ENCODE data around the gene UMPS. TPM values are rescaled to one million over a fixed set of nuclear protein-coding genes. Genes with fewer than 3 reads are reported as not detected.
"Not testable (repeated sequence)": the region's sequence is repeated elsewhere in the genome, so short reads cannot be mapped to it uniquely, and the experiment has no call there.

The UMPS gene
- total RNA-seq, 2 experiments from 2014 or later, result 33.4 to 38.0 TPM

DNA sequence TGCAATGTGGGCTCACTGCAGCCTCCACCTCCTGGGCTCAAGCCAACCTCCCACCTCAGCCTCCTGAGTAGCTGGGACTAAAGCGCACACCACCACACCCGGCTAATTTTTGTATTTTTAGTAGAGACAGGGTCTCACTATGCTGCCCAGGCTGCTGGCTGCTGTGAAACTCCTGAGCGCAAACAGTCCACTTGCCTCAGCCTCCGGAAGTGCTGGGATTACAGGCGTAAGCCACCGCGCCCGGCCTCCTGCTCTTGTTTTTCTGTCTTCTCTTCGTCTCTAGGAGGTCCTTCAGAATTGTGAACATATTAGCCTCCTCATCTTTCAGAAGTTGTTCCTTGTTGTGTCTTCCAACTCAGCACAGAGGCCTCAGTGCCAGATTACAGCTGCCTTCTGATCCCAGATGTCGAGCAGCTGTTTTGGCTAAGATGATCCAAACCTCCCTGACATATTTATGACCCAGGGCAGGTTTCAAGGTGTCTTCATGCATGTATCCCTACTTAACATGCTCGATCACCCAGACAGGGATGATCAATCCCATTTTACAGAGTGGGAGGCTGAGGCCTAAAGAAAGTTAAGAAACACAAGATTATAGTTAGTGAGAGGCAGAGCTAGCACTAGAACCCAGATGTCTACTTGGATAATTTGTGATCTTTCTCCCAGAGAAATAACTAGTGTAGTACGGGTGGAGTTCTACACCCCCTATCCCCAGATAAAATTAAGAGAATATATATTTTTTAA, 32.1 kb upstream of the UMPS start:
- POLR2A ChIA-PET, result no interaction called here
- DNase-seq (no peak), ATAC-seq (ENCODE audit: low read depth) (no peak)
- H3K27me3 Mint-ChIP-seq, result peaks cover 35% of the 10 kb centered on the region
- H3K4me1 Mint-ChIP-seq, result no peaks in the 10 kb centered on the region
- no peaks in the 10 kb centered on the region for H3K9me3 Mint-ChIP-seq
- H3K36me3 Mint-ChIP-seq, result no peaks in the 10 kb centered on the region
- no peak overlapping the region for H3K4me3 Mint-ChIP-seq
- H3K27ac Mint-ChIP-seq, result no peak overlapping the region

DNA sequence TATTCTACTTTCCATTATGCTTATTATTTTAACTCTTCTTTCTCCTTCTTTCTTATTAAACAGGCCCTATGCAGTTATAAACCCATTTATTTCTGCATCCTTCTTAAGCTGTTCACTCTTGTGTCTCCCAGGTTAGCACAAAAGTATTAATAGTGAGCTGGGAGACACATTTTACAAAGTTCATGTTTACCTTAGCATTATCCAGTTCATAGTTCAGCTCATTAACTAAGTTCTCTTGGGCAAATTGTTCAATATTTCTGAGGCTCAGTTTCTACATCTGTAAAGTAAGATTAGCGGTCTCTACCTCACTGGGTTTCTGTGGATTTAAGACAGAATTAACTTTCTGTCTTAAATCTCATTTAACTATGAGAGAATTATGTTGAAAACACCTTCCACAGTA, 31.2 kb upstream of the UMPS start:
- peaks cover 35% of the 10 kb centered on the region for H3K27me3 Mint-ChIP-seq
- POLR2A ChIA-PET, result no interaction called here
- no peaks in the 10 kb centered on the region for H3K4me1 Mint-ChIP-seq
- H3K27ac Mint-ChIP-seq, result no peak overlapping the region
- no peak for DNase-seq
- no peaks in the 10 kb centered on the region for H3K9me3 Mint-ChIP-seq
- H3K36me3 Mint-ChIP-seq, result no peaks in the 10 kb centered on the region
- ATAC-seq (ENCODE audit: low read depth), result no peak
- H3K4me3 Mint-ChIP-seq, result no peak overlapping the region

DNA sequence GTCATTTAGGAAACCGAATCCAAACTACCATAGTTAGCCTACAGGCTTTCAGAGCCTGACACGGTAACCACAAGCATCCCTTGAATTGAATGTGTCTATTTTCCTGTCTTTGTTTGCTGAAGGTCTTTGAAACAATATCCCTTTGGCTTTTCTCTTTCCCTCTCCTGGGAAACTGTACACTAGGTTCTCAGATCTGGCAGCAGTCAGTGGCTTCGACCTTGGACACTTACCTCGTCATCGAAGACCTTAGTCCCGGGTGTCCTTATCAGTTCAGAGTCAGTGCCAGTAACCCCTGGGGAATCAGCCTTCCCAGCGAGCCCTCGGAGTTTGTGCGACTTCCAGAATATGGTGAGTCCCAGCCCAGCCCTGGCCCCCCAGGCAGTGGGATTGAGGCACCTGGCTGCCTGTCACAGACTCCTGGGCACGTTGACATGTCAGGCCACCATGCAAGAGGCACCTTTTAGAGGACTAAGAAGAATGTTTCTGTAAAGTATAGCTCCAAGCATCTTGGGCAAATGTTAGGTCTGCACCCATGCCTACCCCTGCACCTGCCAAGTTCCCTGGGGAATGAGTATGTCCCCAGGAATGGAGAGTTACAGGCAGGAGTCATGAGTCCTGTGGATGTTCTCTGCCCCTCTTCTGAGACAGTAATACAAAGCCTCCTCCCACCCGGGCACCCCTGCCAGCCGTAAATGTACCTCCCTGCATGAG, 30.4 kb upstream of the UMPS start:
- Mint-ChIP-seq H3K4me3 (no peak overlapping the region), H3K27me3 (peaks cover 37% of the 10 kb centered on the region), H3K36me3 (no peaks in the 10 kb centered on the region), H3K9me3 (no peaks in the 10 kb centered on the region), H3K27ac (no peak overlapping the region), H3K4me1 (no peaks in the 10 kb centered on the region)
- POLR2A ChIA-PET, result no interaction called here
- no peak for ATAC-seq (ENCODE audit: low read depth)
- DNase-seq, result no peak

DNA sequence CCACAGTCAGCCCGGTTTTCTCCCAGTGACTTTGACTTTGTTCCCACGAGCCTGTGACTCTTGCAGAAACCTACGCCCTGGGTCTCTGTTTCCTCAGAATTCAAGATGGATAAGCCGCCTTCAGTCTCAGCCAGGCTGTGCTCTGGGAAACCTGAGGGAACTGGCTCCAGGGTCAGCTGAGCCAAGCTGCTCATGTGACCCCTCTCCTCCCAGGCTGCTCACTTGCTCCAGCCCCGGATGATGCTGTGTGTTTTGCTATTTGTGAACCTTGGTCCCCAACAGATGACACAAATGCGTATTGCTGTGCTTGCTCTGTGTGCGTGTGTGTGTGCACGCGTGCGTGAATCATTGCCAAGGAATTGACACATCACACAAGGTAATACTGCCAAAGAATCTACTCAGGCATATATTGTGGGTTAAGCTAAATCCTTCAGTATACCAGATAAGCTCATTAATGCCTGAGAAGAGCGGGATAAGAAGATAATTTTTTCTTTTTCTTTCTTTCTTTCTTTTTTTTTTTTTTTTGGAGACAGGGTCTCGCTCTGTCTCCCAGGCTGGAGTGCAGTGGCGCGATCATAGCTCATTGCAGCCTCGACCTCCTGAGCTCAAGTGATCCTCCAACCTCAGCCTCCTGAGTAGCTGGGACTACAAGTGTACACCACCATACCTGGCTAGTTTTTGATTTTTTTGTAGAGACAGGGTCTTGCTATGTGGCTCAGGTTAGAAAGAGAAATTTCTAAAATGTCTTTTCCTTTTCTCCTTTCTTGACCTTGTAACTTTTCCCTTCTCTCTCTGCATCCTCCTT, 29.2 kb upstream of the UMPS start:
- POLR2A ChIA-PET, result interaction anchor here (0.7 kb wide), 1 partner anchor 79 kb away, joined by 3 read pairs; no protein-coding TSS in a partner anchor
- DNase-seq (no peak), ATAC-seq (ENCODE audit: low read depth) (no peak)
- no peak overlapping the region for H3K4me3 Mint-ChIP-seq
- H3K9me3 Mint-ChIP-seq, result no peaks in the 10 kb centered on the region
- H3K36me3 Mint-ChIP-seq, result no peaks in the 10 kb centered on the region
- peaks cover 35% of the 10 kb centered on the region for H3K27me3 Mint-ChIP-seq
- H3K4me1 Mint-ChIP-seq, result no peaks in the 10 kb centered on the region
- no peak overlapping the region for H3K27ac Mint-ChIP-seq

DNA sequence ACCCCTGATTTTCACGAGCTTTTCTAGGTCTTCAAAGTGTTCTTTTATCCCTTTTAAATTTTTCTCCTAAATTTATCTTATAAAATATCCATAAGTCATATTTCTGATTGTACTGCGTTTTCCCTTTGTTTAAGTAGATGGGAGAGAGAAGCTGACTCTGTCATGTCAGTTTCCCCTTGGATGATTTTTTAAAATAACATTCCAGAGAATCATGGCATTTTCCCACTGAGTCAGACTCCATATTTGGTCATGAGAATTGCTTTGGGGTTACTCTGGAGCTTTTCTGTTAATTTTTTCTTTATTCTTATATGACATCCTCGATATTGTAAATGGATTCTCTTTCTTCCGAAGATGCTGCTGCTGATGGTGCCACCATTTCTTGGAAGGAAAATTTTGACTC, 28.6 kb upstream of the UMPS start:
- Mint-ChIP-seq H3K36me3 (no peaks in the 10 kb centered on the region), H3K4me3 (no peak overlapping the region), H3K9me3 (no peaks in the 10 kb centered on the region), H3K4me1 (no peaks in the 10 kb centered on the region), H3K27ac (no peak overlapping the region), H3K27me3 (peaks cover 35% of the 10 kb centered on the region)
- ATAC-seq (ENCODE audit: low read depth) (no peak), DNase-seq (no peak)
- POLR2A ChIA-PET, result no interaction called here

DNA sequence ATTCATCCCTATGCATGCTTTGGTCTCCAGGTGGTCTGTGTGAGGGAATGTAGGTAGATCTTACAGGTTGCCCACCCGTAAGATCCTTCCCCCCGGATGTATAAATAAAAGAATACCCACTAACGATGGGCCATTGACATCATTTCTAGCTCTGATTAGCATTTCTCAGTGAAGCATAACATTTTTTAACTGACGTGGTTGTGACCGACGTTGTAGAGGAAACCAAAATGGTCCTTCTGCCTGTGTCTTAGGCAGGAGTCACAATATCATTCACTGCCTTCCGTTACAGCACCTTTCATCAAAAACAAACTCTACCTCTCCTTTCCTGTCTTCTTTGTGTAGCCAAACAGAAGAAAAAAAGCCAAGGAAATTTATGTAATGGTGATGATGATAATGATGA, 27.3 kb upstream of the UMPS start:
- no peak overlapping the region for H3K27ac Mint-ChIP-seq
- ATAC-seq (ENCODE audit: low read depth) (no peak), DNase-seq (no peak)
- POLR2A ChIA-PET, result no interaction called here
- H3K36me3 Mint-ChIP-seq, result no peaks in the 10 kb centered on the region
- H3K27me3 Mint-ChIP-seq, result peaks cover 43% of the 10 kb centered on the region
- no peaks in the 10 kb centered on the region for H3K9me3 Mint-ChIP-seq
- no peak overlapping the region for H3K4me3 Mint-ChIP-seq
- peaks cover 1% of the 10 kb centered on the region for H3K4me1 Mint-ChIP-seq

DNA sequence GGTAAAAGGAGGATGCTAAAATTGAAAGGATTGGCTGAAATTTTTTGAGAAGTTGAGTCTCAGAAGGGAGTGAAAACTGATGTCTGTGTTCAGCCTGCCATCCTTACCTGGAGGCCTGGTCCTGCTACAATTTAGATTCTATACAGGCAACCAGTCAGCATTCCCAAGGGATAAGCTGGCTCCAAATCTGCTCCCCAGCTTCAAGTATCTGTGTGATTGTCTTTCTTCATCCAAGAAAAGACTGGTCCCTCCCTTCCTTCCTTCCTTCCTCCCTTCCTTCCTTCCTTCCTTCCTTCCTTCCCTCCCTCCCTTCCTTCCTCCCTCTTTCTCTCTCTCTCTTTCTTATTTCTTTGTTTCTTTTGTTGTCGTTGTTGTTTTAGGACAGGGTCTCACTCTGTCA, 24.7 kb upstream of the UMPS start:
- POLR2A ChIA-PET, result no interaction called here
- H3K36me3 Mint-ChIP-seq, result no peaks in the 10 kb centered on the region
- ATAC-seq (ENCODE audit: low read depth) (no peak), DNase-seq (no peak)
- H3K4me1 Mint-ChIP-seq, result peaks cover 1% of the 10 kb centered on the region
- no peak overlapping the region for H3K4me3 Mint-ChIP-seq
- H3K27ac Mint-ChIP-seq, result no peak overlapping the region
- H3K9me3 Mint-ChIP-seq, result no peaks in the 10 kb centered on the region
- H3K27me3 Mint-ChIP-seq, result peaks cover 67% of the 10 kb centered on the region

DNA sequence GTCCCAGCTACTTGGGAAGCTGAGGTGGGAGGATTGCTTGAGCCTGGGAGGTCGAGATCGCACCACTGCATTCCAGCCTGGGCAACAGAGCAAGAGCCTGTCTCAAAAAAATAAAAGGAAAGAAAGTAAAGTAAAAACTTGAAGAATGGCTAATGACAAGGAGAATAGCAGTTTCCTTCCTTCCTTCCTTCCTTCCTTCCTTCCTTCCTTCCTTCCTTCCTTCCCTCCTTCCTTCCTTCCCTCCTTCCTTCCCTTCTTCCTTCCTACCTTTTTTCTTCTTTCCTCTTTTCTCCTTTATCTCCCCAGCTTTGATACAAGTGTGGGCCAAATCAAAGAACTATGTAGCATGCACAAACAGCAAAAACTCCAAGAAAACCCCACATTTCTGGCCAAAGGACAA, 23.0 kb upstream of the UMPS start:
- not testable (repeated sequence) for H3K4me1 Mint-ChIP-seq; H3K27ac Mint-ChIP-seq; H3K4me3 Mint-ChIP-seq; H3K36me3 Mint-ChIP-seq; H3K9me3 Mint-ChIP-seq; ATAC-seq (ENCODE audit: low read depth); DNase-seq
- H3K27me3 Mint-ChIP-seq, result peaks cover 65% of the 10 kb centered on the region
- POLR2A ChIA-PET, result interaction anchor here (0.7 kb wide), 1 partner anchor 22 kb away, joined by 3 read pairs; no protein-coding TSS in a partner anchor

DNA sequence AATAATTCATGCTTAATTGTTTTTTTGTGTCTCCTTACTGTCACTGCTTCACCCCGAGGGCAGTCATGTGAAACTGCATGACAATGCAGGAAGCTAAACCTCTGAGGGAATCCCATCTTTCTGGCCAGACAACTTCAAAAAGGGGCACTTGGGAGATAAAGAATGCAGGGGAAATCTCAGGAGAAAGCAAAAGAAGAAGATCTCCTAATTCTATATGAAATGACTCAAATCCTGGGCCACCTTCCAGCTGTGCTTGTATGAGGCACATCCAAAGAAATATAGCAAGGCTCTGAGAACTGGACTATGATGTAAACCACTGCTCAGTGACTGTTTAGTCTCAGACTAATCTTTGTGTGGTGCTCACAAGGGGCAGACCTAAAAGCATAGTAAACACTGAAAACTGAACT, 22.6 kb upstream of the UMPS start:
- no peak overlapping the region for H3K4me3 Mint-ChIP-seq
- no peak for ATAC-seq (ENCODE audit: low read depth)
- no peak for DNase-seq
- H3K27ac Mint-ChIP-seq, result no peak overlapping the region
- peaks cover 1% of the 10 kb centered on the region for H3K4me1 Mint-ChIP-seq
- POLR2A ChIA-PET, result interaction anchor here (0.7 kb wide), 1 partner anchor 22 kb away, joined by 3 read pairs; no protein-coding TSS in a partner anchor
- H3K9me3 Mint-ChIP-seq, result no peaks in the 10 kb centered on the region
- H3K36me3 Mint-ChIP-seq, result no peaks in the 10 kb centered on the region
- peaks cover 62% of the 10 kb centered on the region for H3K27me3 Mint-ChIP-seq

DNA sequence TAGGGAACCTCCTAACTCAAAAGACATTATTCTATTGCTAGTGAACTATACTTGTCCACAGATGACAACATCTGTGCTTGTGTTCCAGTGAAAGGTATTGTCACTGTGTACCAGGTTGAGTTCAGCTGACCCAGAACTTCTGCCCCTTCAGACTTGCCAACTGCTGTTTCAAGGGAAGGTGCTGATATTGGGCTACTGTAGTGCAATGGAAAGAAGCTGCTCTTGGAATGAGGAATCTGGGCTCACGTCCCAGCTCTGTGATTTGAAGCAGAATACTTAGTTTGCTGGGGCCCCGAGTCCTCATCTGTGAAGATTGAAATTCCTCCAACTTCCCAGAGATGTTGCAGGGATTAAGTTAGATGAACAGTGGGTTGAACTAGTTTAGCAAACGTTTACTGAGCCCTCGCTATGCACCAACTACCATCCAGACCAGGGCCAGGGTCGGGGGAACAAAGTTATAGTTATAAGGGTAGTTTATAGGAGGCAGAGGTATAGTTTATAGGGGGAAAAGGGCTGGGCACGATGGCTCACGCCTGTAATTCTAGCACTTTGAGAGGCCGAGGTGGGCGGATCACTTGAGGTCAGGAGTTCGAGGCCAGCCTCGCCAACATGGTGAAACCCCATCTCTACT, 15.9 kb upstream of the UMPS start:
- no peak for ATAC-seq (ENCODE audit: low read depth)
- no peak for DNase-seq
- POLR2A ChIA-PET, result no interaction called here
- no peaks in the 10 kb centered on the region for H3K36me3 Mint-ChIP-seq
- no peaks in the 10 kb centered on the region for H3K4me1 Mint-ChIP-seq
- peaks cover 35% of the 10 kb centered on the region for H3K27me3 Mint-ChIP-seq
- no peaks in the 10 kb centered on the region for H3K9me3 Mint-ChIP-seq
- no peak overlapping the region for H3K27ac Mint-ChIP-seq
- H3K4me3 Mint-ChIP-seq, result no peak overlapping the region

DNA sequence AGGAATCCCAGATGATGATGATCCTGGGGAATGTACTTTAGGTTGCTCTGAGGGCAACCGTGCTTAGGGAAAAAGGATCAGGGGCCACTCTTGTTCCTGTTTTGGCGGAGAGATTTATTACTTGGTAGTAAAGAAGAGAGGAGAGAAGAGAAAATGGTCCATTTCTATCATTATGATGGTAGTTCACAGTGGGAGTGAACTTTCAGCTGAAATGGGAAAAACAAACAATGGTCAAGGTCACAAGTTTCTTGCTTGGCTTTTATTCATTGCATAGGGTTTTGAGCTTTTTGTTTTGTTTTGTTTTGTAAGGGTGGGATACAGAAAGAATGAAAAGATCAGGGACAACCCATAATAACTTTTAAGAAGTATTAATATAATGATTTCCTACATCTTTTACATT, 7.7 kb upstream of the UMPS start:
- no peak overlapping the region for H3K4me3 Mint-ChIP-seq
- peaks cover 65% of the 10 kb centered on the region for H3K27me3 Mint-ChIP-seq
- DNase-seq (no peak), ATAC-seq (ENCODE audit: low read depth) (no peak)
- POLR2A ChIA-PET, result no interaction called here
- no peaks in the 10 kb centered on the region for H3K4me1 Mint-ChIP-seq
- H3K27ac Mint-ChIP-seq, result no peak overlapping the region
- H3K9me3 Mint-ChIP-seq, result no peaks in the 10 kb centered on the region
- H3K36me3 Mint-ChIP-seq, result no peaks in the 10 kb centered on the region

DNA sequence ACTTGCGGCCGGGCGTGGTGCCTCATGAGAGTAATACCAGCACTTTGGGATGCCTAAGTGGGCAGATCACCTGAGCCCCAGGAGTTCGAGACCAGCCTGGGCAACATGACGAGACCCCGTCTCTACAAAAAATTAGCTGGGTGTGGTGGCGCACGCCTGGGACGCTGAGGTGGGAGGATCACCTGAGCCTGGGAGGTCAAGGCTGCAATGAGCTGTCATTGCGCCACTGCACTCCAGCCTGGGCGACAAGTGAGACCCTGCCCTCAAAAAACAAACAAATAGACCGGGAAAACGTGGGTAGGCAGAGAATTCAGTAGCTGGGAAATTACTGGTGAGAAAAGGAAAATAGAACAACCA, 667 bp downstream of the UMPS start:
- no peak for ATAC-seq (ENCODE audit: low read depth)
- POLR2A ChIA-PET, result interaction anchor here (1.1 kb wide), 1 partner anchor 17 kb away, joined by 3 read pairs; no protein-coding TSS in a partner anchor
- DNase-seq, result peak; percentile 40
- no peaks in the 10 kb centered on the region for H3K9me3 Mint-ChIP-seq
- H3K36me3 Mint-ChIP-seq, result peaks cover 8% of the 10 kb centered on the region
- H3K4me1 Mint-ChIP-seq, result peaks cover 23% of the 10 kb centered on the region
- peak overlapping the region; percentile 100 for H3K27ac Mint-ChIP-seq
- H3K27me3 Mint-ChIP-seq, result peaks cover 24% of the 10 kb centered on the region
- peak overlapping the region; percentile 99 for H3K4me3 Mint-ChIP-seq

DNA sequence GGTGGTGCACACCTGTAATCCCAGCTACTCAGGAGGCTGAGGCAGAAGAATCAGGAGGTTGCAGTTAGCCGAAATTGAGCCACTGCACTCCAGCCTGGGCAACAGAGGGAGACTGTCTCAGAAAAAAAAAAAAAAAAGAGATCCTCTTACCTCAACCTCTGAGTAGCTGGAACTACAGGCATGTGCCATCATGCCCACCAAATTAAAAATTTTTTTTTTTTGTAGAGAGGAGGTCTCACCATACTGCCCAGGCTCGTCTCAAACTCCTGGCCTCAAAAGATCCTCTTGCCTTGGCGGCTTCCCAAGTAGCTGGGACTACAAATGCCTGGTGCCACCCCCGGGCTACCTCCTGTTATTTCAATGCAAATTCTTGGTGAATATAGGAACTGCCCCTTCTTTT, 1.5 kb downstream of the UMPS start:
- ATAC-seq (ENCODE audit: low read depth), result no peak
- peak overlapping the region; percentile 99 for H3K4me3 Mint-ChIP-seq
- H3K9me3 Mint-ChIP-seq, result no peaks in the 10 kb centered on the region
- no peak for DNase-seq
- POLR2A ChIA-PET, result no interaction called here
- H3K4me1 Mint-ChIP-seq, result peaks cover 23% of the 10 kb centered on the region
- peaks cover 8% of the 10 kb centered on the region for H3K36me3 Mint-ChIP-seq
- H3K27me3 Mint-ChIP-seq, result peaks cover 16% of the 10 kb centered on the region
- no peak overlapping the region for H3K27ac Mint-ChIP-seq

Data from activated naive CD8-positive, alpha-beta T cell treated with anti-CD3 and anti-CD28 coated beads, Interleukin-2, amount 10 ng/mL, durations not matched to agents 7 days and 5 days (primary cell).